OCI-LY3 (cell line): Measurements from ENCODE around the gene TRIM37.

ENCODE experiments used
- CTCF ChIP-seq: fragments of 200-600, 300-600 bp; sonication (generic); IDR thresholded peaks from 2 replicates; pipeline ENCODE4 v1.5.1; 2014; ENCODE audit warnings: antibody characterized with exemption, low read length, low read depth
- EZH2phosphoT487 ChIP-seq: fragments of 200-600 bp; shearing (Covaris generic); IDR thresholded peaks from 2 replicates; pipeline ENCODE4 v1.6.1; 2018; ENCODE audit warnings: antibody characterized with exemption, mixed run types, low read depth

GRCh38 chr17:58989629-58990028 lies 117.1 kb downstream of the TRIM37 start:
- TF ChIP-seq CTCF (no peak), EZH2phosphoT487 (no peak)
